NCI-H1417 (cell line): Measurements from ENCODE around the gene RNF157.
"Not testable (repeated sequence)": the region's sequence is repeated elsewhere in the genome, so short reads cannot be mapped to it uniquely, and the experiment has no call there.

ENCODE experiments used
- DNase-seq, 3 experiments: peaks; one replicate each; lab custom pipeline; 2025; lab: John Stamatoyannopoulos, UW

RNF157 gene

DNA sequence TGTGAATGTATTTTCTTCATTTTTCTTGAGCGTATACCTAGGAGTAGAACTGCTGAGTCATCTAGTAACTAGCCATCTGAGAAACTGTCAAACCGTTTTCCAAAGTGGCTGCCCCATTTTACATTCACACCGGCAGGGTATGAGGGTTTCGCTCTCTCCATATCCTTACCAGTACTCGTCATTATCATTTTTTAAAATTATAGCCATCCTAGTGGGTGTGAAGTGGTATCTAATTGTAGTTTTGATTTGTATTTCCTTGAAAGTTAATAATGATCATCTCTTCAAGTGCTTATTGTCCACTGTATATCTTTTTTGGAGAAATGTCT is 6.0 kb downstream of the RNF157 start:
- DNase-seq = peak in 1 of 3 experiments; percentile 13

DNA sequence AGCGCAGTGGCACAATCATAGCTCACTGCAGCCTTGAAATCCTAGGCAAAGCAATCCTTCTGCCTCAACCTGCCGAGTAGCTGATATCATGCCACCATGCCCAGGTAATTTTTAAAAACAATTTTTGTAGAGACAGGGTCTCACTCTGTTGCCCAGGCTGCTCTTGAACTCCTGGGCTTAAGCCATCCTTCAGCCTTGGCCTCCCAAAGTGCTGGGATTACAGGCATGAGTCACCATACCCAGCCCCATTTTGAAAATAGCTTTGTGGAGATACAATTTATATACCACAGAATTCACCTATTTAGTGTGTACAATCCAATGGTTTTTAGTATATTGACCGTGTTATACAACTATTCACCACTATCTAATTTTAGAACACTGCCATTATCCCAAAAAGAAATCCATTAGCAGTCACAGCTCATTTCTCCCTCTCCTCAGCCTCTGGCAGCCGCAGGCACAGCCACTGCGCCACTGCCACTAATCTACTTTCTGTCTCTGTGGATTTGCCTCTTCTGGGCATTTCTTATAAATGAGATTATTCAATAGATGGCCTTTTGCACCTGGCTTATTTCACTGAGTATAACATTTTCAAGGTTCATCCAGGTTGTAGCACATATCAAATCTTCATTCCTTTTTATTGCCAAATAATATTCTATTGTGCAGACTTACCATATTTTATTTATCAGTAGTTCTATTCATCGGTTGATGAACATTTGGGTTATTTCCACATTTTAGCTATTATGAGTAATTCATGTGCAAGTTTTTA is 6.5 kb downstream of the RNF157 start:
- DNase-seq = peak in 1 of 3 experiments; percentile 9

- DNase-seq = no peak
Measured at GRCh38 chr17:76232342-76232741, 8.0 kb downstream of the RNF157 start.

- not testable (repeated sequence) for DNase-seq
Measured at GRCh38 chr17:76226749-76227148, 13.5 kb downstream of the RNF157 start.

DNA sequence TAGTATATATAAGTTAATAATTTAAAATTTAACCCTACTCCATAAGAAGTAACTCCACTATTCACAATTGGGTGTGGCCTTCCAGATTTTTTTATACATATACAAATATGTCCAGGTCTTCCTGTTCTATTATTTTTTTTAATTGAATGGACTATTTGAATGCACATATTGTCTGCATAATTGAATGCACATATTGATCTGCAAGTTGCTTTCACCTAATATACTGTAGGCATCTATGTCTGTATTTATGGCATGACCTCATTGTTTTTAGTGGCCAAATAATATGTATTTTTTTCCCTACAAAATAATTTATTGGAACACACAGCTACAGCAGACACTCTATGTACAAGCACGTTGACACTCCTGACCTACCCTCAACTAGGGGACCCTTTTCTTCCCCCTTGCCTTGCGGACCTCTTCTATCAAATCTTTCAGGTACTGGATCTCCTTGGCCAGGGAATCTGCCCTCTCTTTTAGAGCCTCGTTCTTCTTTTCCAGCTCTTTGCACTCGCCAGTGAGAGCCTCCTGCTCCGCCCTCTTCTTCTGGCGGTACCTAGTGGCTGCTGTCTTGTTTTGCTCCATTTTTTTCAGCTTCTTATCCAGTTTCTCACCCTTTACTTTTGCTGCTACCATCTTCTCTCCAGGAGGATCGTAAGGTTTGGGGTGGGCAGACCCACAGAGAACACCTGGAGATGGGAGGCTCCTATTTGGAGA is 14.8 kb downstream of the RNF157 start:
- not testable (repeated sequence) for DNase-seq

- DNase-seq = no peak
Measured at GRCh38 chr17:76223802-76224201, 16.5 kb downstream of the RNF157 start.

- DNase-seq = no peak
Measured at GRCh38 chr17:76219670-76220383, 20.5 kb downstream of the RNF157 start.

DNA sequence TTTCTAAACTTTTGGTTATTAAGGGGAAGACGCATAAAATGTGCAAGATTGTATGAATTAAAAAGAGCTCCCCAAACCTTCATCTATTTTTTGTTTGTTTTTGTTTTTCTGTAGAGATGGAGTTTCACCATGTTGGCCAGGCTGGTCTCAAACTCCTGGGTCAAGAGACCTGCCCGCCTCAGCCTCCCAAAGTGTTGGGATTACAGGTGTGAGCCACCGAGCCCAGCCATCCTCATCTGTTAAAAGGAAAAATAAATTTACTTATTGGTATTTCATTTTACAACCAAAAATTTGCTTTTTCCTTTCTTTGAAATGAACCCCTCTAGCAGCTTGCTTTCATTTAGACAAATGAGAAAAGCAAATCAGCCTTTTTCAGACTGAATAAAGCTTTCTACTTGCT is 23.2 kb downstream of the RNF157 start:
- DNase-seq = no peak

DNA sequence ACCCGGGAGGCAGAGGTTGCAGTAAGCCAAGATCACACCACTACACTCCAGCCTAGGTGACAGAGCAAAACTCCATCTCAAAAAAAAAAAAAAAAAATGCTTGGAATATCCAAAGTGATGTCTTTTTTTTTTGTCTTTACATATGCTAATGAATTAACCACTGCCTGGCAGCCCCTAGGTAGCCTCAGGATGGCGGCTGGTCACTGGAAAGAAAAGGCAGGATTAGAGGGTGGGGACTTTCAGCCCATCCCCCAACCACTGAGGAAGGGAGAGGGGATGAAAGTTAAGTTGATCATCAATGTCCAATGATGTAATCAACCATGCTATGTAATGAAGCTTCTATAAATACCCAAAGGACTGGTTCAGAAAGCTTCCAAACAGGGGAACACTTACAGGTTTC is 26.8 kb downstream of the RNF157 start:
- no peak for DNase-seq

DNA sequence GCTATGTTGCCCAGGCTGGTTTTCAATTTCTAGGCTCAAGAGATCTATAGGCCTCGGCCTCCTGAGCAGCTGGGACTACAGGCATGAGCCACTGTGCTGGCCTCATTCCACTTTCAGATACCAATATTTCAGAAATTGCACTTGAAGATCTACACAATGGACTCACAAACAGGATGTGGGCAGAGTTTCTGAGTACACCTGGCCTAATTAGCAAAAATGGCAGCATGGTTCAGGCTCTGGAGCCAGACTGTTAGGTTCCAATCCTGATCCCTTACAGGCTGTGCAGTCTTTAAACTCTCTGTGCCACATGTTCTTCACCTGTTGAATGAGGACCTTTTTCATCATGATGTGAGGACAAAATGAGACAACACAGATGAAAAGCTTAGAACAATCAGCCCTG is 32.2 kb downstream of the RNF157 start:
- no peak for DNase-seq

- DNase-seq = no peak
Measured at GRCh38 chr17:76207275-76208059, 32.8 kb downstream of the RNF157 start.

DNA sequence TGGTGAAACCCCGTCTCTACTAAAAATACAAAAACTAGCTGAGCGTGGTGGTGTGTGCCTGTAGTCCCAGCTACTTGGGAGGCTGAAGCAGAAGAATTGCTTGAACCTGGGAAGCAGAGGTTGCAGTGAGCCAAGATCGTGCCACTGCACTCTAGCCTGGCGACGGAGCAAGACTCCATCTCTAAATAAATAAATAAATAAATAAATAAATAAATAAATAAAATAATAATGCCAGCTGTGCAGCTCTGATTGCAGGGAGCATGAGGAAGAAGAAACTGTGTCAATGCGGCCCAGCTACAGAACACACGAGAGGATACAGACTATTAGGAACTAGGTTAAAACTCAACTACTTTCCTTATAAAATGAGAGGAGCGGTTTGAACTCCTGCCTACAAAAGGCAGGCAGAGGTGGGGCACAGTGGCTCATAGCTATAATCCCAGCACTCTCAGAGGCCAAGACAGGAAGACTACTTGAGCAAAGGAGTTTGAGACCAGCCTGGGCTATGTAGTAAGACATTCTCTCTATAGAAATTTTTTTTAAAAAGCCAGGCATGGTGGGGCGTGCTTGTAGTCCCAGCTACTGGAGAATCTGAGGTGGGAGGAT is 34.6 kb downstream of the RNF157 start:
- not testable (repeated sequence) for DNase-seq

- no peak for DNase-seq
Measured at GRCh38 chr17:76204277-76204676, 36.0 kb downstream of the RNF157 start.

DNA sequence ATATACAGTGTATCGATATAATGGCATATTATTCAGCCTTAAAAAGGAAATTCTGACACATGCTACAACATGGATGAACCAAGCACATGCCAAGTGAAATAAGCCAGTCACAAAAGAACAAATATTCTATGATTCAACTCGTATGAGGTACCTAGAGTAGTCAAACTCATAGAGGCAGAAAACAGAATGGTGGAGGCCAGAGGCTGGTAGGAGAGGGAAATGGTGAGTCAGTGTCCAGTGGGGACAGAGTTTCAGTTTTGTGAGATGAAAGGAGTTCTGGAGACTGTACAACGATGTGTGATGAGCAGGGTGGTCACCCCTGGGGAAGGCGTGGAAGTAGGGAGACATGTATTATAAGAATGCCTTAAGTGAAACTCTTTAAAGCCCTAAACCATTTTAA is 39.9 kb downstream of the RNF157 start:
- DNase-seq = no peak

- DNase-seq = no peak
Measured at GRCh38 chr17:76199469-76199868, 40.8 kb downstream of the RNF157 start.

DNA sequence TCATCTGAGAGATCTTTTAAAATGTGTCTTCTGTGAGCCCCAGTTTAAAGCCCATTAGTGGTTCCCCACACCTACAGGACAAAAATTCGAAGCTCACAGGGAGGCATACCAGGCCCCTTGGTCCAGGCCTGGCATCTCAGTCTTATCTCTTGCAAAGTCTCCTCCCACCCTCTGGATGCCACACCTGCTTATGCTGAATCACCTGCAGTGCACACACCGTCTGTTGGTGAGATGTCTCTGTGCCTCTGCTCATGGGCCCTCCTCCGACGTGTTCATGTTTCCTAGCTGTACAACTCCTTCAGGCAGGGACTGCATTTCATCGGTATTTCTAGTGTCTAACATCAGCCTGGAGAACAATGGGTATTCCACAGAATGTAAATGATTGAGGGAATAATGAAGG is 41.6 kb downstream of the RNF157 start:
- DNase-seq = no peak

GRCh38 chr17:76197911-76198310 is 42.4 kb downstream of the RNF157 start:
- no peak for DNase-seq

GRCh38 chr17:76196675-76197074 is 43.6 kb downstream of the RNF157 start:
- DNase-seq = no peak

GRCh38 chr17:76195281-76196096 is 44.8 kb downstream of the RNF157 start:
- DNase-seq = no peak

GRCh38 chr17:76193591-76193990 is 46.7 kb downstream of the RNF157 start:
- DNase-seq = no peak

DNA sequence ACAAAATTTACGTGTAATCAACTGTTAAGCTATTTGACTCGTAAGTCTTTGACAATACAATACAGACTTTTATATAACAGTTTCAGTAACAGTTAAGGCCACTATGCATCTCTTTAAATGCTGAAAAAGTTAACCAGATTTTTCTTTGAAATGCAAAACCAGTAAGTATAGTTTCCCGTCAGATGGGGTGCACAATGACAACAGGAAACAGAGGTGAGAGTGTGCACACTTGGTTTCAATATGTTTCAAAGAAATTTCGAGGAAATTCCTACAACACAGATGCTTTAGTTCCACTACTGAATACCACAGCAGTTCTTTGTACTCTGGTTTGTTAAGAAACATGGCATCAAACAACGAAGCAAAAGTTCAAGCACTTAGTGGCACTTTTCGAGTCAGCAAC is 48.4 kb downstream of the RNF157 start:
- no peak for DNase-seq
